WTC11 (cell line): Measurements from ENCODE around the gene KCNIP1. TPM values are rescaled to one million over a fixed set of nuclear protein-coding genes. Genes with fewer than 3 reads are reported as not detected.

Source experiments
- ATAC-seq: fragments of 200-7000 bp; cut with Tn5 transposase; 2 replicates; pipeline ENCODE4 v1.10.0; 2021; ENCODE audit warnings: mild to moderate bottlenecking, moderate library complexity
- CTCF ChIA-PET: fragments of 300-600 bp; sonication (Branson Sonifier 250); formaldehyde crosslinking; loops from one replicate; lab custom pipeline; 2021; ENCODE audit warnings: antibody characterized with exemption; lab: Charles Lee
- POLR2A ChIA-PET: fragments of 350-600 bp; sonication (Branson Sonifier 250); formaldehyde crosslinking; loops from one replicate; lab custom pipeline; 2021; ENCODE audit warnings: antibody characterized with exemption; lab: Charles Lee
- DNase-seq: peaks from one replicate; pipeline ENCODE4 v3.0.0; 2021; ENCODE audit warnings: low spot score
- H3K27ac Mint-ChIP-seq: 2 replicates; pipeline ENCODE4 v1.8.0; 2021; ENCODE audit warnings: mixed read lengths
- H3K27me3 Mint-ChIP-seq: 2 replicates; pipeline ENCODE4 v1.8.0; 2021; ENCODE audit warnings: low read depth, mild to moderate bottlenecking, moderate library complexity, mixed read lengths
- H3K36me3 Mint-ChIP-seq: 2 replicates; pipeline ENCODE4 v1.8.0; 2021; ENCODE audit warnings: mixed read lengths
- H3K4me1 Mint-ChIP-seq: 2 replicates; pipeline ENCODE4 v1.8.0; 2022; ENCODE audit warnings: mixed read lengths
- H3K4me3 Mint-ChIP-seq: 2 replicates; pipeline ENCODE4 v1.8.0; 2021; ENCODE audit warnings: mild to moderate bottlenecking, moderate library complexity, mixed read lengths
- H3K9me3 Mint-ChIP-seq: 2 replicates; pipeline ENCODE4 v1.8.0; 2021; ENCODE audit warnings: mixed read lengths
- CREB1 ChIP-seq: sonication (generic); formaldehyde crosslinking; IDR thresholded peaks from 2 replicates; pipeline ENCODE4 v1.8.0; 2023; ENCODE audit warnings: mild to moderate bottlenecking, missing genetic modification reagents
- CREM ChIP-seq: sonication (generic); formaldehyde crosslinking; IDR thresholded peaks from 2 replicates; pipeline ENCODE4 v1.8.1; 2022; ENCODE audit warnings: mild to moderate bottlenecking, missing genetic modification reagents, moderate library complexity
- MYBL2 ChIP-seq: sonication (generic); formaldehyde crosslinking; IDR thresholded peaks from 2 replicates; pipeline ENCODE4 v1.8.1; 2023; ENCODE audit warnings: mild to moderate bottlenecking, moderate library complexity, missing genetic modification reagents
- NFE2L1 ChIP-seq: sonication (generic); formaldehyde crosslinking; IDR thresholded peaks from 2 replicates; pipeline ENCODE4 v1.8.1; 2023; ENCODE audit warnings: missing genetic modification reagents
- SMAD3 ChIP-seq: sonication (generic); formaldehyde crosslinking; IDR thresholded peaks from 2 replicates; pipeline ENCODE4 v1.8.0; 2022; ENCODE audit warnings: missing genetic modification reagents, mild to moderate bottlenecking, borderline replicate concordance
- SMAD4 ChIP-seq: sonication (generic); formaldehyde crosslinking; IDR thresholded peaks from 2 replicates; pipeline ENCODE4 v1.8.0; 2022; ENCODE audit warnings: mild to moderate bottlenecking, missing genetic modification reagents
- ZBTB21 ChIP-seq: sonication (generic); formaldehyde crosslinking; IDR thresholded peaks from 2 replicates; pipeline ENCODE4 v1.8.1; 2023; ENCODE audit warnings: mild to moderate bottlenecking, missing genetic modification reagents, borderline replicate concordance
- ZNF219 ChIP-seq: sonication (generic); formaldehyde crosslinking; IDR thresholded peaks from 2 replicates; pipeline ENCODE4 v1.8.0; 2023; ENCODE audit warnings: missing genetic modification reagents, mild to moderate bottlenecking, borderline replicate concordance
- ZNF232 ChIP-seq: sonication (generic); formaldehyde crosslinking; IDR thresholded peaks from 2 replicates; pipeline ENCODE4 v1.8.0; 2022; ENCODE audit warnings: mild to moderate bottlenecking, missing genetic modification reagents
- total RNA-seq: library from RNA; stranded (reverse); gene quantifications from 3 replicates; pipeline ENCODE4 v1.2.3, GENCODE V29; 2021
- TF ChIP-seq, protein P1 (sequence below): sonication (generic); formaldehyde crosslinking; IDR thresholded peaks from 2 replicates; pipeline ENCODE4 v1.8.1; 2023; ENCODE audit warnings: mild to moderate bottlenecking, missing genetic modification reagents
- TF ChIP-seq, protein P2 (sequence below): sonication (generic); formaldehyde crosslinking; conservative IDR thresholded peaks from 2 replicates; pipeline ENCODE4 v1.8.1; 2023; ENCODE audit warnings: mild to moderate bottlenecking, low read depth, missing genetic modification reagents, moderate library complexity
- TF ChIP-seq, protein P3 (sequence below): fragments of 250-450 bp; sonication (Bioruptor Pico); IDR thresholded peaks from 2 replicates; pipeline ENCODE4 v1.9.0; 2021; ENCODE audit warnings: moderate library complexity, mild to moderate bottlenecking, inconsistent platforms, borderline replicate concordance
- TF ChIP-seq, protein P4 (sequence below): sonication (generic); formaldehyde crosslinking; IDR thresholded peaks from 2 replicates; pipeline ENCODE4 v1.8.1; 2022; ENCODE audit warnings: low read depth, mild to moderate bottlenecking, moderate library complexity, missing genetic modification reagents, borderline replicate concordance
- TF ChIP-seq, protein P5 (sequence below): sonication (generic); formaldehyde crosslinking; IDR thresholded peaks from 2 replicates; pipeline ENCODE4 v1.8.0; 2022; ENCODE audit warnings: mild to moderate bottlenecking, missing genetic modification reagents
- TF ChIP-seq, protein P6 (sequence below): sonication (generic); formaldehyde crosslinking; IDR thresholded peaks from 2 replicates; pipeline ENCODE4 v1.8.0; 2023; ENCODE audit warnings: missing genetic modification reagents
- TF ChIP-seq, protein P7 (sequence below): fragments of 250-450 bp; sonication (Bioruptor Pico); IDR thresholded peaks from 2 replicates; pipeline ENCODE4 v1.9.0; 2021; ENCODE audit warnings: mild to moderate bottlenecking
- TF ChIP-seq, protein P8 (sequence below): sonication (generic); formaldehyde crosslinking; IDR thresholded peaks from 2 replicates; pipeline ENCODE4 v1.8.0; 2023; ENCODE audit warnings: mild to moderate bottlenecking, missing genetic modification reagents

KCNIP1 gene
- total RNA-seq, 1 experiment from 2014 or later: 0.59 TPM

DNA sequence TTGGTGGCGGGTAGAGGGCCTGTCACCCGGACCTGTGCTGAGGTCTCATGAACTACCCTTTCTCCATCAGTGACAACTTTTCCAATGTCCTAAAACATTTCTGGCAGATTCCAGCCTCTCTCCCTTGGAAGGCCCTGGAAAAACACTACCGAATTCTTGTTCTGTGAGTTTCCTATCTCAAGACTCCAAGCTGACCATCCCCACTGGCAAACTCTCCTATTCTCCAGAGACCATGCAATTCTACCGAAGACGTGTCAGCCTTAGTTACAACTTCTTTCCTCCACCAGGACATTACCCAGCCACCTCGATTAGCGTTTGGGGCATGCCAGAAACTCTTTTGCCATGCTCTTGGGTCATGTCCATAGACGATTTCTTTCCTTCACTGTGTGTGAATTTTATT, 252.9 kb downstream of the KCNIP1 start:
- no peak overlapping the region for H3K4me3 Mint-ChIP-seq
- ChIA-PET POLR2A (no interaction called here), CTCF (interaction anchor here (0.6 to 2.1 kb wide), 2 partner anchors 11 to 35 kb away, joined by 3 to 5 read pairs; no protein-coding TSS in a partner anchor)
- H3K27me3 Mint-ChIP-seq: no peaks in the 10 kb centered on the region; the same call in 1 of the 2 replicates
- peak overlapping the region; percentile 9; the same call in 1 of the 2 replicates for H3K27ac Mint-ChIP-seq
- peaks cover 14% of the 10 kb centered on the region for H3K9me3 Mint-ChIP-seq
- peaks cover 34% of the 10 kb centered on the region for H3K4me1 Mint-ChIP-seq
- DNase-seq (no peak), ATAC-seq (no peak)
- TF ChIP-seq, protein P1, sequence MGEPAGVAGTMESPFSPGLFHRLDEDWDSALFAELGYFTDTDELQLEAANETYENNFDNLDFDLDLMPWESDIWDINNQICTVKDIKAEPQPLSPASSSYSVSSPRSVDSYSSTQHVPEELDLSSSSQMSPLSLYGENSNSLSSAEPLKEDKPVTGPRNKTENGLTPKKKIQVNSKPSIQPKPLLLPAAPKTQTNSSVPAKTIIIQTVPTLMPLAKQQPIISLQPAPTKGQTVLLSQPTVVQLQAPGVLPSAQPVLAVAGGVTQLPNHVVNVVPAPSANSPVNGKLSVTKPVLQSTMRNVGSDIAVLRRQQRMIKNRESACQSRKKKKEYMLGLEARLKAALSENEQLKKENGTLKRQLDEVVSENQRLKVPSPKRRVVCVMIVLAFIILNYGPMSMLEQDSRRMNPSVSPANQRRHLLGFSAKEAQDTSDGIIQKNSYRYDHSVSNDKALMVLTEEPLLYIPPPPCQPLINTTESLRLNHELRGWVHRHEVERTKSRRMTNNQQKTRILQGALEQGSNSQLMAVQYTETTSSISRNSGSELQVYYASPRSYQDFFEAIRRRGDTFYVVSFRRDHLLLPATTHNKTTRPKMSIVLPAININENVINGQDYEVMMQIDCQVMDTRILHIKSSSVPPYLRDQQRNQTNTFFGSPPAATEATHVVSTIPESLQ (CRISPR knock-in tag): no peak
- TF ChIP-seq, protein P2, sequence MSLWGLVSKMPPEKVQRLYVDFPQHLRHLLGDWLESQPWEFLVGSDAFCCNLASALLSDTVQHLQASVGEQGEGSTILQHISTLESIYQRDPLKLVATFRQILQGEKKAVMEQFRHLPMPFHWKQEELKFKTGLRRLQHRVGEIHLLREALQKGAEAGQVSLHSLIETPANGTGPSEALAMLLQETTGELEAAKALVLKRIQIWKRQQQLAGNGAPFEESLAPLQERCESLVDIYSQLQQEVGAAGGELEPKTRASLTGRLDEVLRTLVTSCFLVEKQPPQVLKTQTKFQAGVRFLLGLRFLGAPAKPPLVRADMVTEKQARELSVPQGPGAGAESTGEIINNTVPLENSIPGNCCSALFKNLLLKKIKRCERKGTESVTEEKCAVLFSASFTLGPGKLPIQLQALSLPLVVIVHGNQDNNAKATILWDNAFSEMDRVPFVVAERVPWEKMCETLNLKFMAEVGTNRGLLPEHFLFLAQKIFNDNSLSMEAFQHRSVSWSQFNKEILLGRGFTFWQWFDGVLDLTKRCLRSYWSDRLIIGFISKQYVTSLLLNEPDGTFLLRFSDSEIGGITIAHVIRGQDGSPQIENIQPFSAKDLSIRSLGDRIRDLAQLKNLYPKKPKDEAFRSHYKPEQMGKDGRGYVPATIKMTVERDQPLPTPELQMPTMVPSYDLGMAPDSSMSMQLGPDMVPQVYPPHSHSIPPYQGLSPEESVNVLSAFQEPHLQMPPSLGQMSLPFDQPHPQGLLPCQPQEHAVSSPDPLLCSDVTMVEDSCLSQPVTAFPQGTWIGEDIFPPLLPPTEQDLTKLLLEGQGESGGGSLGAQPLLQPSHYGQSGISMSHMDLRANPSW (CRISPR knock-in tag): no peak
- TF ChIP-seq, protein P3, sequence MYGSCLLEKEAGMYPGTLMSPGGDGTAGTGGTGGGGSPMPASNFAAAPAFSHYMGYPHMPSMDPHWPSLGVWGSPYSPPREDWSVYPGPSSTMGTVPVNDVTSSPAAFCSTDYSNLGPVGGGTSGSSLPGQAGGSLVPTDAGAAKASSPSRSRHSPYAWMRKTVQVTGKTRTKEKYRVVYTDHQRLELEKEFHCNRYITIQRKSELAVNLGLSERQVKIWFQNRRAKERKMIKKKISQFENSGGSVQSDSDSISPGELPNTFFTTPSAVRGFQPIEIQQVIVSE: no peak
- TF ChIP-seq MYBL2 (CRISPR knock-in tag) (no peak), SMAD3 (CRISPR knock-in tag) (no peak), CREM (CRISPR knock-in tag) (no peak)
- H3K36me3 Mint-ChIP-seq: peaks cover 38% of the 10 kb centered on the region

DNA sequence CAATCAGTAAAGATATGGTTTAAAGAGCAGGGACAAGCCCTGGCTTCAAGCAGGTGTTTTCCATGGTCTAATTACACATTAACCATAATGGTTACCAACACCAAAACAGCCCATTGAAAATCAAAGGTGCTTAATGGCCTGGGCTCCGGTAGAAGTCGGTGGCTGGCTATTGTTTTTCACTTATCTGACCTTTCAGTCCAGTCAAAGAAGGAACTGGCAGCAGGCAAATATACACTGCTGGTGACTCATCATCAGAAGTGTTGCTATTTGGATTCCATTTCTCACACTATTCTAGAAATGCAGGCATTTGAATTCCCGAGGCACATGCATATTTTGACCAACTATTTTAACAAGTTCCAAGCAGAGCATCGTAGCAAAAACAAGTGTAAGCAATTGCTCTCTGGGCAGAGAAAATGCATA, 253.4 kb downstream of the KCNIP1 start:
- ChIA-PET CTCF (interaction anchor here (2.1 kb wide), 1 partner anchor 34 kb away, joined by 5 read pairs; no protein-coding TSS in a partner anchor), POLR2A (no interaction called here)
- Mint-ChIP-seq H3K4me1 (peaks cover 34% of the 10 kb centered on the region), H3K27me3 (no peaks in the 10 kb centered on the region; the same call in 1 of the 2 replicates), H3K27ac (0 out of 2 replicates have a peak overlapping the region, but pooled peaks have one; percentile 9), H3K36me3 (peaks cover 38% of the 10 kb centered on the region), H3K9me3 (peaks cover 14% of the 10 kb centered on the region), H3K4me3 (no peak overlapping the region)
- DNase-seq (no peak), ATAC-seq (no peak)
- TF ChIP-seq SMAD3 (CRISPR knock-in tag) (no peak), MYBL2 (CRISPR knock-in tag) (no peak), NFE2L1 (CRISPR knock-in tag) (no peak), ZNF232 (CRISPR knock-in tag) (no peak), ZNF219 (no peak), SMAD4 (CRISPR knock-in tag) (no peak), ZBTB21 (no peak), CREB1 (CRISPR knock-in tag) (no peak)
- TF ChIP-seq, protein P4, sequence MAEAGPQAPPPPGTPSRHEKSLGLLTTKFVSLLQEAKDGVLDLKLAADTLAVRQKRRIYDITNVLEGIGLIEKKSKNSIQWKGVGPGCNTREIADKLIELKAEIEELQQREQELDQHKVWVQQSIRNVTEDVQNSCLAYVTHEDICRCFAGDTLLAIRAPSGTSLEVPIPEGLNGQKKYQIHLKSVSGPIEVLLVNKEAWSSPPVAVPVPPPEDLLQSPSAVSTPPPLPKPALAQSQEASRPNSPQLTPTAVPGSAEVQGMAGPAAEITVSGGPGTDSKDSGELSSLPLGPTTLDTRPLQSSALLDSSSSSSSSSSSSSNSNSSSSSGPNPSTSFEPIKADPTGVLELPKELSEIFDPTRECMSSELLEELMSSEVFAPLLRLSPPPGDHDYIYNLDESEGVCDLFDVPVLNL (CRISPR knock-in tag): no peak
- TF ChIP-seq, protein P5, sequence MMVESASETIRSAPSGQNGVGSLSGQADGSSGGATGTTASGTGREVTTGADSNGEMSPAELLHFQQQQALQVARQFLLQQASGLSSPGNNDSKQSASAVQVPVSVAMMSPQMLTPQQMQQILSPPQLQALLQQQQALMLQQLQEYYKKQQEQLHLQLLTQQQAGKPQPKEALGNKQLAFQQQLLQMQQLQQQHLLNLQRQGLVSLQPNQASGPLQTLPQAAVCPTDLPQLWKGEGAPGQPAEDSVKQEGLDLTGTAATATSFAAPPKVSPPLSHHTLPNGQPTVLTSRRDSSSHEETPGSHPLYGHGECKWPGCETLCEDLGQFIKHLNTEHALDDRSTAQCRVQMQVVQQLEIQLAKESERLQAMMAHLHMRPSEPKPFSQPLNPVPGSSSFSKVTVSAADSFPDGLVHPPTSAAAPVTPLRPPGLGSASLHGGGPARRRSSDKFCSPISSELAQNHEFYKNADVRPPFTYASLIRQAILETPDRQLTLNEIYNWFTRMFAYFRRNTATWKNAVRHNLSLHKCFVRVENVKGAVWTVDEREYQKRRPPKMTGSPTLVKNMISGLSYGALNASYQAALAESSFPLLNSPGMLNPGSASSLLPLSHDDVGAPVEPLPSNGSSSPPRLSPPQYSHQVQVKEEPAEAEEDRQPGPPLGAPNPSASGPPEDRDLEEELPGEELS: no peak
- TF ChIP-seq, protein P6, sequence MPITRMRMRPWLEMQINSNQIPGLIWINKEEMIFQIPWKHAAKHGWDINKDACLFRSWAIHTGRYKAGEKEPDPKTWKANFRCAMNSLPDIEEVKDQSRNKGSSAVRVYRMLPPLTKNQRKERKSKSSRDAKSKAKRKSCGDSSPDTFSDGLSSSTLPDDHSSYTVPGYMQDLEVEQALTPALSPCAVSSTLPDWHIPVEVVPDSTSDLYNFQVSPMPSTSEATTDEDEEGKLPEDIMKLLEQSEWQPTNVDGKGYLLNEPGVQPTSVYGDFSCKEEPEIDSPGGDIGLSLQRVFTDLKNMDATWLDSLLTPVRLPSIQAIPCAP (CRISPR knock-in tag): no peak
- TF ChIP-seq, protein P7, sequence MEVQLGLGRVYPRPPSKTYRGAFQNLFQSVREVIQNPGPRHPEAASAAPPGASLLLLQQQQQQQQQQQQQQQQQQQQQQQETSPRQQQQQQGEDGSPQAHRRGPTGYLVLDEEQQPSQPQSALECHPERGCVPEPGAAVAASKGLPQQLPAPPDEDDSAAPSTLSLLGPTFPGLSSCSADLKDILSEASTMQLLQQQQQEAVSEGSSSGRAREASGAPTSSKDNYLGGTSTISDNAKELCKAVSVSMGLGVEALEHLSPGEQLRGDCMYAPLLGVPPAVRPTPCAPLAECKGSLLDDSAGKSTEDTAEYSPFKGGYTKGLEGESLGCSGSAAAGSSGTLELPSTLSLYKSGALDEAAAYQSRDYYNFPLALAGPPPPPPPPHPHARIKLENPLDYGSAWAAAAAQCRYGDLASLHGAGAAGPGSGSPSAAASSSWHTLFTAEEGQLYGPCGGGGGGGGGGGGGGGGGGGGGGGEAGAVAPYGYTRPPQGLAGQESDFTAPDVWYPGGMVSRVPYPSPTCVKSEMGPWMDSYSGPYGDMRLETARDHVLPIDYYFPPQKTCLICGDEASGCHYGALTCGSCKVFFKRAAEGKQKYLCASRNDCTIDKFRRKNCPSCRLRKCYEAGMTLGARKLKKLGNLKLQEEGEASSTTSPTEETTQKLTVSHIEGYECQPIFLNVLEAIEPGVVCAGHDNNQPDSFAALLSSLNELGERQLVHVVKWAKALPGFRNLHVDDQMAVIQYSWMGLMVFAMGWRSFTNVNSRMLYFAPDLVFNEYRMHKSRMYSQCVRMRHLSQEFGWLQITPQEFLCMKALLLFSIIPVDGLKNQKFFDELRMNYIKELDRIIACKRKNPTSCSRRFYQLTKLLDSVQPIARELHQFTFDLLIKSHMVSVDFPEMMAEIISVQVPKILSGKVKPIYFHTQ (CRISPR knock-in tag): no peak
- TF ChIP-seq, protein P3: no peak
- TF ChIP-seq, protein P8, sequence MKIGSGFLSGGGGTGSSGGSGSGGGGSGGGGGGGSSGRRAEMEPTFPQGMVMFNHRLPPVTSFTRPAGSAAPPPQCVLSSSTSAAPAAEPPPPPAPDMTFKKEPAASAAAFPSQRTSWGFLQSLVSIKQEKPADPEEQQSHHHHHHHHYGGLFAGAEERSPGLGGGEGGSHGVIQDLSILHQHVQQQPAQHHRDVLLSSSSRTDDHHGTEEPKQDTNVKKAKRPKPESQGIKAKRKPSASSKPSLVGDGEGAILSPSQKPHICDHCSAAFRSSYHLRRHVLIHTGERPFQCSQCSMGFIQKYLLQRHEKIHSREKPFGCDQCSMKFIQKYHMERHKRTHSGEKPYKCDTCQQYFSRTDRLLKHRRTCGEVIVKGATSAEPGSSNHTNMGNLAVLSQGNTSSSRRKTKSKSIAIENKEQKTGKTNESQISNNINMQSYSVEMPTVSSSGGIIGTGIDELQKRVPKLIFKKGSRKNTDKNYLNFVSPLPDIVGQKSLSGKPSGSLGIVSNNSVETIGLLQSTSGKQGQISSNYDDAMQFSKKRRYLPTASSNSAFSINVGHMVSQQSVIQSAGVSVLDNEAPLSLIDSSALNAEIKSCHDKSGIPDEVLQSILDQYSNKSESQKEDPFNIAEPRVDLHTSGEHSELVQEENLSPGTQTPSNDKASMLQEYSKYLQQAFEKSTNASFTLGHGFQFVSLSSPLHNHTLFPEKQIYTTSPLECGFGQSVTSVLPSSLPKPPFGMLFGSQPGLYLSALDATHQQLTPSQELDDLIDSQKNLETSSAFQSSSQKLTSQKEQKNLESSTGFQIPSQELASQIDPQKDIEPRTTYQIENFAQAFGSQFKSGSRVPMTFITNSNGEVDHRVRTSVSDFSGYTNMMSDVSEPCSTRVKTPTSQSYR (CRISPR knock-in tag): no peak
